Measurements from ENCODE around the gene PKLR.
"Not testable (repeated sequence)": the region's sequence is repeated elsewhere in the genome, so short reads cannot be mapped to it uniquely, and the experiment has no call there.

PKLR gene

DNA sequence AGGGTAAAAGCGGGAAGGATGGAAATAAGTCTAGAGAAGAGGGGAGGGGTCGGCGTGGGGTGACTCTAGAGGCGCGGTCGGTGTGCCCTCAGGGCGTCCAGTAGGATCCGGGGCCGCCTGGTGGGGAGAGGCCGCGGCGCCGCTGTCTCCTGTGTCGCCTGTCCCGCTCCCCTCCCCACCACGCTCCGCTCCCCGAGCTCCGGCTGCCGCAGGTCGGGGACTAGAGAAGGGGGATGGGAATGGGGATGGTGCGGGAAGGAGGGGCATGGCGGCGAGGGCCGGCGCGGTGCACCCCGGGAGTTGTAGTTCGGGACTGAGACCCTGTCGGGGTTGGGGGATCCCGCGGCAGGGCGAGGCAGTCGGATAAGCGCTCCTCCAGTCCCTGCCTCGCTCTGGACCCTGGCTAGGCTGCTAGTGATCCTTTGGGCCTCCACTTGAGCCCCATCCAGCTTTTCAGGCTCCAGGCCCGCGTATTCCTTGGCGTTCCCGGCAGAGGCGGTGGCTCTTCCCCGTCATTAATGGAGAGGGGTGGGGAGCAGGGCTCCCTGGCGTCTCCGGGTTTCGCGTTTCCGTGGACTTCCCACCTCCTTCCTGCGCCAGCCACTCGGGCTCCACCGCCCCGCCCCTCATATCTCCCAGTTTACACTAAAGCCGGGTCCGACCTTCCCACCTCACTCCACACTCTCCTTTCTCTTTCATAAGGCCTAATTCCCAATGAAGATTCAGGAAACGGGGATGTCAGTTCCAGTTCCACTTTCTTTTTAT, 45.8 kb downstream of the PKLR start, which contains the start of gene ENTREP3:
Gene ENTREP3 (minus strand): TSS at position 241 of the 765 bp plus-strand sequence. CDS start 606 bp downstream, outside the sequence.
- DNase-seq (ENCODE audit: low spot score), result peak; percentile 89

GRCh38 chr1:155254714-155255242, 46.5 kb downstream of the PKLR start:
- DNase-seq (ENCODE audit: low spot score), result peak; percentile 28

GRCh38 chr1:155254228-155254713, 47.0 kb downstream of the PKLR start:
- peak; percentile 9 for DNase-seq (ENCODE audit: low spot score)

GRCh38 chr1:155253797-155254196, 47.4 kb downstream of the PKLR start:
- DNase-seq (ENCODE audit: low spot score), result no peak

DNA sequence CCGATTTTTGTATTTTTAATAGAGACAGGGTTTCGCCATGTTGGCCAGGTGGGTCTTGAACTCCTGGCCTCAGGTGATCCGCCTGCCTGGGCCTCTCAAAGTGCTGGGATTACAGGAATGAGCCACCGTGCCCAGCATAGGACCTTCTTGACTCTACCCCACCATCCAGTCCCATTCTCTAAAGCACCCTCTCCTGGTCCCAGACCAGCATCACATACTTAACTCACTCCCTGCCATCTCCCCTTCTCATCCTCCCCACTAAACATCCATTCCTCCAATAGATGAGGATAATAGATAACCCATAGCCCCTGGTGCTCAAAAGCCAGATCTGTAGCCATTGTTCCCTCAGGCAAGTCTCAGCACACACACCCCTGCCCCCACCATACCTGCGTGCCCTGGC, 48.0 kb downstream of the PKLR start:
- DNase-seq (ENCODE audit: low spot score), result no peak

DNA sequence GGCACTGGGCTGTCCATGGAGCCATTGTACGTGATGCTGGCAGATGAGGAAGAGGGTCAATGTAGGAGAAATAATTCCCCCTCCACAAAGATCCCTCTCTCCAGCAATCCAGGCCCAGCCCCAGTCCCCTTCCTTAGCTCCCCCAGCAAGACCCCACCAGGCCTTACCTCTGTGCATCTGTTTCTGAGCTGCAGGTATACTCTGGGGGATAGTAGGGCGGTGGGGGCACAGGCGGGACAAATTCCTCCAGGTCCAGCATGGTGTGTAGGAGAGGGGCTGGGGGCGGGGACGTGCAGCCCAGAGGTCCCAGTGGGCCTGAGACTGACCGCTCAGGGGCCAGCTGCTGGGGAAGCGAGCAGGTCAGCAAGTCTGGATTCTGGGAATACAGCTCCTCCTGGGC, 49.7 kb downstream of the PKLR start:
- no peak for DNase-seq (ENCODE audit: low spot score)

GRCh38 chr1:155250633-155251449, 50.4 kb downstream of the PKLR start:
- peak; percentile 95 for DNase-seq (ENCODE audit: low spot score)

- DNase-seq (ENCODE audit: low spot score), result no peak
These were observed 51.0 kb downstream of the PKLR start for GRCh38 chr1:155250246-155250632.

DNA sequence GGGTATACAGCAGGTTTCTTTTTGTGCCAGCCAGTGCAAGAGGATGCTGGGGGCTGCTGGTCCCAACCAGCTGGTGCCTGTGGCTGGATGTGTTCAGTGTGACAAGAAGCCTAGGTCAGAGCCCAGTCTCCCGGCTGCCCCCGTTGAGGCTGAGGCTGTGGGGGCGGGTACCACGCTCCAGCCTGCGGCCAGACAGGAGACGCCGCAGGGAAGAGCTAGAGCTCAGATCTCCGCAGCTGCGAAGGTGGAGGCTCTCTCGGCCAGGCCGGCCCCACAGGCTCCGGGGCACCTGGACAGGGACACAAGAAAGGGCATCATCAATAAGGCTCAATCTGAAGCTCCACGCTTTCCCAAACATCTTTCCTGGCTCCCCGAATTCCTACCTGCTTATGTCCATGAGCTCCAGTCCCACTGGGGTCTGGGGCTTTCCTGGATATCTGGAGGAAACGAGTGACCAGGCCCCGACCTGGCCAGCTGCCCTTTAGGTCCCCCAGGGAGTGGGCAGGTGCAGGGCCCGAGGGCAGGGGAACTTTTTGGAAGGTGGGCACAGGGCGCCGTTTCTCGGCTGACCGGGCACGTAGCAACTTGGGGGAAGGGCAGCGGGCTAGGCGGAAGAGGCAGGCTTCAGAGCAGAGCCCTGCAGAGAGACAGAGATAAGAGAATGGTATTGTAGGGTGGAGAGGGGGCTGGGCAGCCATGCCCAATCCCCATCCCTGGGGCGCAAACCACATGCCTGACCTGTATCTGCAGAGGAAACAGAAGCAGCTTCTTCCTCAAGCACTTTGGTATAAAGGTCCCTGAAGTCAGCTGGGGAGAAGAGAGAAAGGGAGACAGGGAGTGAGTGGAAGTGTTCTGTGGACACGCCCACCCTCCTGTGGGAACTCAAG, 53.3 kb downstream of the PKLR start:
- no peak for DNase-seq (ENCODE audit: low spot score)

DNA sequence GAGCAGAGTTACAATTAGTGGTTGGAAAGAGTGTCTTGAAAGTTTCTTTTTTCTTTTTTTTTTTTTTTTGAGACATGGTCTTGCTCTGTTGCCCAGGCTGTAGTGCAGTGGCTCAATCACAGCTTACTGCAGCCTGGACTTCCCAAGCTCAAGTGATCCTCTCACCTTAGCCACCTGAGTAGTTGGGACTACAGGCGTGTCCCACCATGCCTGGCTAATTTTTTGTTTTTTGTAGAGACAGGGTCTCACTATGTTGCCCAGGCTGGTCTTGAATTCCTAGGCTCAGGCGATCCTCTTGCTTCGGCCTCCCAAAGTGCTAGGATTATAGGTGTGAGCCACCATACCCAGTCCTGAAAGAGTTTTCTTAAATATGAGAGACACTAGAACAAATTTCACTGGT, 54.4 kb downstream of the PKLR start:
- not testable (repeated sequence) for DNase-seq (ENCODE audit: low spot score)

- no peak for DNase-seq (ENCODE audit: low spot score)
These were observed 56.1 kb downstream of the PKLR start for GRCh38 chr1:155245163-155245524.

- peak; percentile 97 for DNase-seq (ENCODE audit: low spot score)
These were observed 56.7 kb downstream of the PKLR start for GRCh38 chr1:155244368-155245162.

- no peak for DNase-seq (ENCODE audit: low spot score)
These were observed 58.4 kb downstream of the PKLR start for GRCh38 chr1:155242805-155243358.

DNA sequence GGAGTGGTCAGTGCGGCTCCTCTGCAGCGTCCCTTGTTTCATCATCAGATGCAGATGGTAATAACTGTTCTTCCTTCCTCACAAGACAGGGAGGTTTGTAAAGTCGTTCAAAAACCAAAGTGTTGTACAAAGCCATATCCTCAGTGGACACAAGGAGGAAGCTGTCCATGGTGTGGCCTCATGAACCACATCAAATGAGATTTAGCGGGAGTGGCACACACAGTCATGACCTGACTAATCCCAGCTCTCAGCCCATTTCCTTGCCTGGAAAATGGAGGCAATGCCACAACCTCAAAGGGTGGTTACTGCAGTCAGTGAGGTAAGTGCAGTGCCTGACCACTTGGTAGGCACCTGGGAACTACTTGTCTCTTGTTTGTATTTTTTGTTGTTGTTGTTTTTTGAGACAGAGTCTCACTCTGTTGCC, 59.4 kb downstream of the PKLR start:
- no peak for DNase-seq (ENCODE audit: low spot score)

DNA sequence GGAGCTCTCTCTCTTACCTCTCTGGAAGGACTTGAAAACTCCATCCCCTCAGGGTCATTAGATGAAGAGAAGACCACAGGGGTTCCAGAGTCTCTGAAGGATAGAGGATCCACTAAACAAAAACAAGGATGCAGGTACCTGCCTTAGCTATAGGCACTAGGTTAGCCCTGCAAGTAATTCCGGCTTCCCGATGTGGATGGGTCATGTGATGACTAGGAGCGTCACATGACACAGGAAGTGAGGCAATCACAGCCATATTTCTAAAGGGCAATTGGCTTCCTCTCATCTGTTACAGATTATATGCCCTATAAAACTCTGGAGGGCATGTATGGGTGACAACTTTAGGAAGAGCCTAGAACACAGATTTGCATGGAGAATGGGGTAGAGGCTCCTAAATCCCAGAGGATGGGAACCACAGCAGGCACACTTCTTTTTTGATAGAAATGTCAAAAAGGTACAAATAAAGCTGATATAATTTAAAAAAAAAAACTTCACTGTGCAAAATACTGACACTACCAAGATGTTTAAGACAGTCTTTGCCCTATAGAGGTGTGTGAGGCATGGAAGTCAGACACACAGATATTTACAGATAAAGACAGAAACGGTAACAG, 60.1 kb downstream of the PKLR start:
- DNase-seq (ENCODE audit: low spot score), result peak; percentile 85

All from AG08395 (cell line).